ENCODE measurements around the gene HAGH.
"Not testable (repeated sequence)": the region's sequence is repeated elsewhere in the genome, so short reads cannot be mapped to it uniquely, and the experiment has no call there.

Gene HAGH

GRCh38 chr16:1800701-1801100, 25.9 kb downstream of the HAGH start:
- Mint-ChIP-seq H3K27me3 (ENCODE audit: low read depth) (no peaks in the 10 kb centered on the region), H3K4me1 (no peaks in the 10 kb centered on the region), H3K9me3 (peaks cover 21% of the 10 kb centered on the region), H3K4me3 (no peak overlapping the region), H3K36me3 (ENCODE audit: low read depth) (peaks cover 32% of the 10 kb centered on the region), H3K27ac (no peak overlapping the region)
- TF ChIP-seq CTCF (IDR thresholded peaks at IDR 0.05; ENCODE audit: unreplicated experiment in 3 of 3): no peak

- not testable (repeated sequence) for H3K27ac Mint-ChIP-seq
- H3K9me3 Mint-ChIP-seq: peaks cover 21% of the 10 kb centered on the region
Measured at GRCh38 chr16:1799263-1799662, 27.4 kb downstream of the HAGH start.

GRCh38 chr16:1794908-1795666, 31.5 kb downstream of the HAGH start:
- H3K9me3 Mint-ChIP-seq: peaks cover 15% of the 10 kb centered on the region
- no peaks in the 10 kb centered on the region for H3K4me1 Mint-ChIP-seq
- no peak overlapping the region for H3K27ac Mint-ChIP-seq
- TF ChIP-seq CTCF (IDR thresholded peaks at IDR 0.05; ENCODE audit: unreplicated experiment in 3 of 3): no peak
- H3K4me3 Mint-ChIP-seq: no peak overlapping the region
- peaks cover 16% of the 10 kb centered on the region for H3K36me3 Mint-ChIP-seq (ENCODE audit: low read depth)
- H3K27me3 Mint-ChIP-seq (ENCODE audit: low read depth): no peaks in the 10 kb centered on the region

More at GRCh38 chr16:1799263-1799662, 27.4 kb downstream of the HAGH start:
- H3K27me3 Mint-ChIP-seq (ENCODE audit: low read depth); H3K4me3 Mint-ChIP-seq; H3K4me1 Mint-ChIP-seq: not testable (repeated sequence)
- H3K36me3 Mint-ChIP-seq (ENCODE audit: low read depth): peaks cover 23% of the 10 kb centered on the region

GRCh38 chr16:1794221-1794871, 32.3 kb downstream of the HAGH start:
- Mint-ChIP-seq H3K27me3 (ENCODE audit: low read depth) (no peaks in the 10 kb centered on the region), H3K4me1 (no peaks in the 10 kb centered on the region), H3K4me3 (no peak overlapping the region), H3K27ac (peak overlapping the region in 1 of 3 experiments; percentile 23), H3K36me3 (ENCODE audit: low read depth) (peaks cover 11% of the 10 kb centered on the region), H3K9me3 (peaks cover 10% of the 10 kb centered on the region)
- no peak for TF ChIP-seq CTCF (IDR thresholded peaks at IDR 0.05; ENCODE audit: unreplicated experiment in 3 of 3)

- H3K36me3 Mint-ChIP-seq (ENCODE audit: low read depth): peaks cover 11% of the 10 kb centered on the region
- H3K27ac Mint-ChIP-seq: peak within 1 kb of the TSS in 1 of 3 experiments; percentile 23
- H3K4me1 Mint-ChIP-seq: no peaks in the 10 kb centered on the region
- H3K9me3 Mint-ChIP-seq: peaks cover 6% of the 10 kb centered on the region
- H3K27me3 Mint-ChIP-seq (ENCODE audit: low read depth): no peaks in the 10 kb centered on the region
- H3K4me3 Mint-ChIP-seq: no peak within 1 kb of the TSS
- no peak for TF ChIP-seq CTCF (IDR thresholded peaks at IDR 0.05; ENCODE audit: unreplicated experiment in 3 of 3)
Measured at GRCh38 chr16:1793578-1794220, 32.9 kb downstream of the HAGH start, which contains the start of gene IGFALS. Gene IGFALS, minus strand, starts transcription at chr16:1793705. Its CDS starts 53 bp downstream, at chr16:1793652.

GRCh38 chr16:1792836-1793577, 33.6 kb downstream of the HAGH start:
- Mint-ChIP-seq H3K4me3 (no peak overlapping the region), H3K4me1 (no peaks in the 10 kb centered on the region), H3K9me3 (peaks cover 6% of the 10 kb centered on the region)

More at GRCh38 chr16:1792836-1793577, 33.6 kb downstream of the HAGH start:
- Mint-ChIP-seq H3K36me3 (ENCODE audit: low read depth) (peaks cover 11% of the 10 kb centered on the region), H3K27me3 (ENCODE audit: low read depth) (no peaks in the 10 kb centered on the region), H3K27ac (no peak overlapping the region)
- TF ChIP-seq CTCF (IDR thresholded peaks at IDR 0.05; ENCODE audit: unreplicated experiment in 3 of 3): no peak
